Cardiac muscle cell (in vitro differentiated cells and primary cell): ENCODE data around the gene DYNC2LI1. TPM values are rescaled to one million over a fixed set of nuclear protein-coding genes. Genes with fewer than 3 reads are reported as not detected.
A peak's percentile ranks its signal among the peaks of the same experiment; 100 is the strongest.

ENCODE experiments used
- DNase-seq, 2 donors: peaks; one replicate each; pipeline versions ENCODE4 v3.0.0 to v3.0.0-alpha.2; 2010 to 2017; ENCODE audit warnings: low read depth in 1 of 2, low spot score in 1 of 2
- H3K27ac ChIP-seq: fragments of 200-600 bp; sonication (generic); 2 replicates; pipeline ENCODE4 v1.5.1; 2016
- H3K27me3 ChIP-seq: fragments of 200-600 bp; sonication (generic); 2 replicates; pipeline ENCODE4 v1.6.0; 2016; ENCODE audit warnings: control low read depth
- H3K36me3 ChIP-seq: fragments of 200-600 bp; sonication (generic); 2 replicates; pipeline ENCODE4 v1.5.1; 2016; ENCODE audit warnings: control low read depth
- H3K4me1 ChIP-seq: fragments of 200-600 bp; sonication (generic); 2 replicates; pipeline ENCODE4 v1.8.1; 2017; ENCODE audit warnings: low read depth, mild to moderate bottlenecking, mixed run types
- H3K4me3 ChIP-seq: fragments of 200-600 bp; sonication (generic); 2 replicates; pipeline ENCODE4 v1.5.1; 2016; ENCODE audit warnings: mild to moderate bottlenecking
- H3K9me3 ChIP-seq: fragments of 200-600 bp; sonication (generic); 2 replicates; pipeline ENCODE4 v1.5.1; 2017; ENCODE audit warnings: low read depth, mild to moderate bottlenecking, control low read depth
- CTCF ChIP-seq: IDR thresholded peaks from 2 replicates; pipeline ENCODE4 v1.5.1; 2012; ENCODE audit warnings: low read depth, mild to moderate bottlenecking, low read length
- polyA plus RNA-seq: library from polyadenylated mRNA; unstranded; fragments of >200 nt; fragmentation: Nextera tagmentation; extraction: Ambion mirVana; gene quantifications from 2 replicates; pipeline ENCODE4 v1.2.1, GENCODE V29; 2016
- total RNA-seq: library from RNA; depleted of rRNA; stranded (reverse); fragments of >200 nt; gene quantifications from 2 replicates; pipeline ENCODE4 v1.2.3, GENCODE V29; 2016

Gene DYNC2LI1
- total and polyA plus RNA-seq, 2 experiments from 2014 or later: 44.7 to 46.2 TPM

DNA sequence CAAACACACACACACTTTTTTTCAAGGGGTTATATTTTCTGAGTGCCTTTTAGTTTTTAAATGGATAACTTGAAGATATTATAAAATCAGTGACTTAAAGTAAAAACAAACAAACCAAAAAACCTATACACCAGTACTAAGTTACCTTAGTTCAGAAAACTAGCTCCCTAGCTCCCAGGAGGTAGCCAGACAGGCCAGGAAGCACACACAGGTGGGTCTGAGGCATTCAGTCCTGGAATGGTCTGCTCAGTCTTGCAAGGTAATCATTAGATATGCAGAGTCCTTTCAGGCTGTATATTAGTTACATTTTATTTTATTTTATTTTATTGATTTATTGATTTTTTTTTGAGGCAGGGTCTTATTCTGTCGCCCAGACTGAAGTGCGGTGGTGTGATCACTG is 10.7 kb upstream of the DYNC2LI1 start:
- Histone ChIP-seq H3K27ac (no peak overlapping the region), H3K4me3 (no peak overlapping the region), H3K36me3 (no peaks in the 10 kb centered on the region), H3K27me3 (no peaks in the 10 kb centered on the region), H3K9me3 (no peaks in the 10 kb centered on the region), H3K4me1 (no peaks in the 10 kb centered on the region)
- no peak for TF ChIP-seq CTCF
- no peak for DNase-seq

DNA sequence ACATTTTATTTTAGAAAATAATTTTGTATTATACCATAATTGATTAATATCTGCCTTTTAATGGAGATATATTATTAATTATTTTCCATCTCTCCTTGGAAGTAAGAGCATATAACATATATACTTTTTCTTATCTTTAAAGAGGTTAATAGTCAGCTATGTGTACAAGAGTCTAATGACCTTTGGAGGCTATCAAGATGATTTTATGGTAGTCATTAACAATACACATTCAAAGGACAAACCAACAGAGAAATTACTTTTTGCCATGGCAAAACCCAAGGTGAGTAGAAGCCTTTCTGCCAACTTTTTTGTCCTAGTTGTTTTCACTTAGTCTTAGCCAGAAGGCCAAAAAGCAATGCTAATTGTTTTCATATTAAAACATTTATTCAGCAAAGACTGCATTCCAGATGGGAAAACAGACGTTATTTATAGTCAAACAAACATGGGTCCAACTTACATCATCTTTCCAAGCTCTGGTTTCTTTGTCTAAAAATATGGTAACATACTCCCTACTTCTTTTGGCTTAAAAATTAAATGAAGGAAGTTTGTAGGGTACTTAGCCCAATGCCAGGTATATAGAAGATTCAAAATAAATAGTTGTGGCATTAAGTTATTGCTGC is 9.6 kb upstream of the DYNC2LI1 start:
- H3K36me3 ChIP-seq: no peaks in the 10 kb centered on the region
- H3K4me3 ChIP-seq: no peak overlapping the region
- H3K27ac ChIP-seq: no peak overlapping the region
- H3K4me1 ChIP-seq: no peaks in the 10 kb centered on the region
- H3K27me3 ChIP-seq: no peaks in the 10 kb centered on the region
- no peaks in the 10 kb centered on the region for H3K9me3 ChIP-seq
- DNase-seq: no peak
- no peak for TF ChIP-seq CTCF

- no peak overlapping the region for H3K4me3 ChIP-seq
- DNase-seq: no peak
- H3K9me3 ChIP-seq: no peaks in the 10 kb centered on the region
- no peaks in the 10 kb centered on the region for H3K4me1 ChIP-seq
- TF ChIP-seq CTCF: no peak
- no peaks in the 10 kb centered on the region for H3K36me3 ChIP-seq
- H3K27me3 ChIP-seq: no peaks in the 10 kb centered on the region
- H3K27ac ChIP-seq: no peak overlapping the region
Observed at GRCh38 chr2:43766006-43766405, 7.8 kb upstream of the DYNC2LI1 start.

- no peak for DNase-seq
- no peak for TF ChIP-seq CTCF
- no peaks in the 10 kb centered on the region for H3K27me3 ChIP-seq
- peak overlapping the region; percentile 56 for H3K4me3 ChIP-seq
- no peaks in the 10 kb centered on the region for H3K9me3 ChIP-seq
- peak overlapping the region; percentile 79 for H3K27ac ChIP-seq
- peaks cover 6% of the 10 kb centered on the region for H3K4me1 ChIP-seq
- H3K36me3 ChIP-seq: peaks cover 6% of the 10 kb centered on the region
Observed at GRCh38 chr2:43774617-43775016, 778 bp downstream of the DYNC2LI1 start.

GRCh38 chr2:43776324-43776723 is 2.5 kb downstream of the DYNC2LI1 start:
- Histone ChIP-seq H3K36me3 (peaks cover 6% of the 10 kb centered on the region), H3K4me1 (peaks cover 6% of the 10 kb centered on the region), H3K27ac (no peak overlapping the region), H3K27me3 (no peaks in the 10 kb centered on the region), H3K9me3 (no peaks in the 10 kb centered on the region), H3K4me3 (no peak overlapping the region)
- no peak for TF ChIP-seq CTCF
- no peak for DNase-seq
